HG03521 (cell line): ENCODE data around the gene NFIB.

Experiments
- ATAC-seq: cut with Tn5 transposase; IDR thresholded peaks from one replicate; pipeline ENCODE4 v1.9.1; 2021; ENCODE audit warnings: mild to moderate bottlenecking, moderate library complexity; ENCODE audit not compliant: unreplicated experiment

Gene NFIB

GRCh38 chr9:14281136-14281795, 32.7 kb downstream of the NFIB start:
- ATAC-seq, result no peak

- no peak for ATAC-seq
Measured at GRCh38 chr9:14279671-14280070, 34.3 kb downstream of the NFIB start.

GRCh38 chr9:14278291-14278721, 35.6 kb downstream of the NFIB start:
- no peak for ATAC-seq

DNA sequence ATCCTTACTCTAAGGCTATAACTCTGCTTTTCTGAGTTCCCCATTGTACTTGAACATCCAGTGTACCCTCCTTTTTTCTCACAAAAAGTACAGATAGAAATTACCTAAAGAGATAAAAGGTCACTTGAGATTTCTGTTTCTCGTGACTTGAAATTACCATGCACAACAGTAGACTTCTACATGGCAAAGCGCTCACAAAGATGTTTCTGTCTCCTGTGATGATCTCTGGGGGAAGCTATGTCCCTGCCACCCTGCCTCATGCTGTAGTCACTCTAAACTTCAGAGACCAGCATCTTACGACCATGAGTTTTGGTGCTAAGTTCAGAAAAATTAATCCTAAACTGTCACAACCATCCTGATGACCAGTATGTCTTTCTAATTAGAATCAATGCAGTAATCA, 36.2 kb downstream of the NFIB start:
- no peak for ATAC-seq

GRCh38 chr9:14277244-14277643, 36.7 kb downstream of the NFIB start:
- no peak for ATAC-seq

DNA sequence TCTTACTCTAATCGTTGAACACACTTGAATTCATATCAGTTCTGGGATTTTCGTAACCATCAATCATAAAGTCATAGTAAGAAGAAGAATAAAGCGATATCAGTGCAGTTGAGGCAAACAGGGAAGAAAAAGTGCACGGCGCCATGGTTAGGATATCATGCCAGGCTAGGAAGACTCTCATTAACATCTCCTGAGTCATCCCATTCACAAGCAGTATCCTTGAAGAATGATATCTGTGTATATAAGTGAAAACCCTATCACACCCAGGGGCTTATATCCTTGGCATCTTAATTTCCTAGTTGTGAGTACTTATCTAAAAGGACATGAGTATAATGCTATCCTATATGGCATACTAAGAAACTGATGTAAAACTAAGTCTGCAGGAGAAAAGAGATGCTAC, 38.6 kb downstream of the NFIB start:
- no peak for ATAC-seq

- no peak for ATAC-seq
Measured at GRCh38 chr9:14273696-14274121, 40.2 kb downstream of the NFIB start.

- ATAC-seq, result no peak
Measured at GRCh38 chr9:14272927-14273528, 40.9 kb downstream of the NFIB start.

DNA sequence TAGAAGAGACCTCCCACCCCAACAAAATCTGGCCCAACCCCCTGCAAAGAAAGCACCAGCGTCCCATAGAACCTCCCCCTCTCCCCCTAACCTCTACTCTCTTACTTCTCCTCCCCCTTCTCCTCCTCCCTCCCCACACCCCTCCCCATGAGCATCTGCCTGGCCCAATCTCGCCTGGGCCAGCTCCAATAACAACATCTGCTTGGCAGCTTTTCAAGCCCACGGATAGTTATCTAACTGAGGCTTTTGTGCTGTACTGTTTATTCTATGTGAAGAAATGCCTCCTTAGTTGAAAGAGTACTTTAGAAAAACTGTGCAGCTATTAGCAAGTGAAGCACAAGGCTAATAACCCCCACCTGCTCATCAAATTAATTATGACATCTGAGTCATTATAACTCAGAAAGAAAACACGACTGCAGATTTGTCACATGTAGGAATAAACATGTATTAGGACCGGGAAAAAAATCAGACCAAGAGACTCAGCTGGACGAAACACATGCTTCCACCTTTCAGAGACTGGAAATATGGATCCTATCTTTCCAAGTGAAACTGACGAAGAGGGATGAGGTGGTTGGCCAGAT, 42.8 kb downstream of the NFIB start:
- ATAC-seq, result no peak

DNA sequence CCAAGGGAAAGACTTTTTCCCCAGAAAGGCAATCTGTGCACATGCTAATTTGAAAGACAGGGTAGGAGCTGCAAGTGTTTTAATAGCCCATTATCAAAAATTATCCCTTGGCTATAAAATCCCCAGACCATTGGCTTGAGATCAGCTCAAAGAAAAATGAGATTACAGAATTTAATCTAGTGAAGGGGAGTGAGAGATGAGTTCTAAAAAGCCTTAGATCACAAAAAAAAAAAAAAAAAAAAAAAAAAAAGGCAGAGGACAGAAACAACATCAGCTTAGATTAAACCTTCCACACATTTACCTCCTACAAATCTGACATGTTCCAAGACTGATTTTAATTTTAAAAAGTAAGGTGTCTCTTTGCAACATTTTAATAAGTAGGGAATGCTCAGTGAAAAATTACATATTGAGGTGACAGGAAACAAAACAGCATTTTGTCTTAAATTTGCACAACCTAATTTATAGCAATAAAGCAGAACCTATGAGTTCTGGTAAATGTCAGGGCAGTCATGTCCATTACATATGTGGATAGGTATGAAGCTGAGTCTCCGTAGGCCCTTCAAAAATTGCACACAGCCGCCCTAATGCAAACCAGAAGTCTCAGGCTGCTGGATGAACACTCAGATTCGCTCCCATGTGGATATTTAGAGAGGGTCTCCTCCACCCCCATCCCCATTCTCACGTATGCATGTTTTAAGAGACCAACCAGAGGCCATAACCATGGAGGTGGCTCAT, 43.4 kb downstream of the NFIB start:
- no peak for ATAC-seq

- no peak for ATAC-seq
Measured at GRCh38 chr9:14269916-14270315, 44.0 kb downstream of the NFIB start.

DNA sequence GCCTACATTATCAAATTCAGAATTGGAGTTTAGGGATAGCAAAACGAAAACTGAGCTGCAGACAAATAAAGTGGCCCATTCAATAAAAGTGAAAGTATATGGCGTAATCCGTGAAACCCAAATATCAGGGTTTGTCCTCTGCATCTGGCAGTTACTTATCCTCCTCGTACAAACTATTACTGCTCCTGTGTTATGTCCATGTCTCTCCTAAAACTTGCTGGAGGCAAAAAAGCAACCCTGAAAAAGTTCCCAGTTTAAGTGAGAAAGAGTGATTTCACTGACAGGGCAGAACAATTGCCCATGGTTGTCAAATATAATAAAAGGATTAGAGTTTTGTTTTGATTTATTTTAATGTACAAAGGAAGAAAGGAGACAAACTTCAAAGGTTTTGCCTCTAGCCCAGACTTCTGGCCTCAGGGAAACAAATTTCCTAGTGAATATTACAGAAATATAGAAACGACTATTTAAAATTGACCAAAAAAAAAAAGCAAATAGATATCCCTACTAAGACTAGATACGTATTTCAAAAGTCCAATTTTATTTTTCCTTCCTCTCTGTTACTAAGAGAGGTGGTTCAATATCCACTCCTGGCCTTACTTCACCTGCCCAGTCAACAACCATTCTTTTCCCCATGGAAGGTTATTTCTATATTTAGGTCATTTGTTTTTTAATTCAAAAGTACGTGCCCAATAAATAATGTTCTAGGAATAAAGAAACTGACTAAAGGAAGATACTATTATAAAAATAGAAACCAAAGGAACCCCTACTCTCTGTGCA, 50.0 kb downstream of the NFIB start:
- no peak for ATAC-seq

GRCh38 chr9:14262827-14263226, 51.1 kb downstream of the NFIB start:
- ATAC-seq, result no peak

GRCh38 chr9:14261616-14262015, 52.3 kb downstream of the NFIB start:
- no peak for ATAC-seq

GRCh38 chr9:14260101-14260500, 53.8 kb downstream of the NFIB start:
- no peak for ATAC-seq

DNA sequence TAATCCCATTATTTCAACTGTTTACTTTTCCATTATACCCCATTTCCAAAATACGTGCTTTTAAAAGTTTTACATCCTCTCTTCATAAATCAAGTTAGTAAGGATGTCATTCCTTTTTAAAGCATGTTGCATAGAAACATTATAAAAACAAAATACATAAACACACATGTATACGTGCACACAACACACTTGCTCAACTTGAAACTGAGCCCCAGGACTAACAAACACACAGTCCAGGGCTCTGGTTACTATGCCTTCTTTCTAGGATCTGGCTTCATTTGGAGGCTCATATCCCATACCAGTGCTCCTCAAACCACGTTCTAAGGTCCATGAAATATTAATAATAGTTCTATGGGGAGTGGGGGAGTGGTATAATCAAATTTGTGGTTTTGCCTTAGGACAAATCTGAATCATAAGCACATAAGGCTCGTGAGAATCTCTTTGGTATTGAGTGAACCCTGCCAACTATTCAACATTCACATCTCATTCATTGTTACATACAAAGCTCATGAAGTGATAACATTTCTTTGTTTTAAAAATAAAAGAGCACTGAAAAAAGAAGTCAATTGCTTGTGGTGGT, 55.2 kb downstream of the NFIB start:
- ATAC-seq, result no peak

DNA sequence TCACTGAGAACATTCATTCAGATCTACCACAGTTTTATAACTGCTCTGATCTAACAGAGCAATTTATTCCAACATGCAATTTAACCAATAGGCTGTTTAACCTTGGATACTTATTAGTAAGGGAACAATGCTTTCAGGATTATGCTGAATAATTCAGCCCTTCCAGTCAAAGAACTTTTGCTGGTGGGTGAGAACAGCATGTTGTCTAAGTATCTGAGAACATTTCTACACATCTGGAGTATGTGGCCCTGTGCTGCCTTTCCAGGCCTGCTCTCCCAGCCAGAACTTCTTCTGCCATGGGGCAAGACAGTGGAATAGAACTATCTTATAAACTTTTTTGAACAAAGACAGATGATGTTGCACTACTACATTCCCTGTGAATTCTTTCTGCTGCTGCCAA, 55.8 kb downstream of the NFIB start:
- no peak for ATAC-seq

GRCh38 chr9:14256588-14256987, 57.4 kb downstream of the NFIB start:
- no peak for ATAC-seq

GRCh38 chr9:14251154-14252071, 62.5 kb downstream of the NFIB start:
- ATAC-seq, result no peak

- no peak for ATAC-seq
Measured at GRCh38 chr9:14250794-14251153, 63.2 kb downstream of the NFIB start.
